ENCODE data around the gene GRPR. TPM values are rescaled to one million over a fixed set of nuclear protein-coding genes. Genes with fewer than 3 reads are reported as not detected.

GRPR gene
- 0.43 TPM in 1 of 2 replicates, not detected in the other for total RNA-seq

GRCh38 chrX:16123222-16123786 is at the start of gene GRPR:
Gene GRPR (plus strand): TSS chrX:16123565. CDS start chrX:16123954, 389 bp downstream.

DNA sequence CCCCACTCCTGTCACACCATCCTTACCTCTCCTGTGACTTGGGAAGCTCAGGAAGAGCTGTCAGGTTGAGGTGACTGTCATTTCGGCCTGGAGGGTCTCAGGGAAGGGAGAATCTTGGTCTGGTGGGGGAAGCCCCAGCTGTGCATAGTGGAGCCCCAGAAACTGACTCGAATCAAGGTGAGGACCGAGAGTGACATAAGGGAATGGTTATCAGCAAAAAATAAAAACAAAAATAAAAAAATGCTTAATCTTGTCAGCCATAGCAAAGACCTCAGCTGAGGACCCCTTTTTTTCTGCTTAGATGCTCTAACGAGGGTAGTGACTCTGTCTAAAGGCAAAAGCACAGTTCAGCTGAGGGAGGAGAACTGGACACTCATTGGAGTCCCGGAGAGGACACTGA is 43.8 kb downstream of the GRPR start, which contains the start of gene MAGEB17:
Gene MAGEB17, plus strand, starts transcription at position 301 of the 400 bp plus-strand sequence. CDS start 2,902 bp downstream, outside the sequence.

Other genes with a start within 250 kb of the GRPR start
- gene MAGEB17, start 43.9 kb downstream of the GRPR start, total RNA-seq = not detected in 2 replicates